ENCODE measurements around the gene NADSYN1. TPM values are rescaled to one million over a fixed set of nuclear protein-coding genes. Genes with fewer than 3 reads are reported as not detected.

NADSYN1 gene
- total RNA-seq, 2 donors from 2014 or later = 133 to 178 TPM

GRCh38 chr11:71501071-71501985 lies 48.3 kb downstream of the NADSYN1 start:
- Histone ChIP-seq H3K9ac (ENCODE audit: low read depth in 2 of 2, low read length in 2 of 2) (no peak overlapping the region), H3K4me1 (no peaks in the 10 kb centered on the region), H3K4me3 (no peak overlapping the region), H3K27me3 (no peaks in the 10 kb centered on the region), H3K9me3 (no peaks in the 10 kb centered on the region), H3K36me3 (peaks cover 21% of the 10 kb centered on the region), H3K27ac (no peak overlapping the region)
- no peak for TF ChIP-seq CTCF (IDR thresholded peaks at IDR 0.05)
- intact Hi-C loops (cut with DNase I) = no loop called here
- no peak for DNase-seq

GRCh38 chr11:71502026-71502425 lies 49.0 kb downstream of the NADSYN1 start:
- Histone ChIP-seq H3K9me3 (no peaks in the 10 kb centered on the region), H3K4me1 (no peaks in the 10 kb centered on the region), H3K27ac (no peak overlapping the region), H3K4me3 (no peak overlapping the region), H3K27me3 (no peaks in the 10 kb centered on the region), H3K36me3 (peaks cover 18% of the 10 kb centered on the region), H3K9ac (ENCODE audit: low read depth in 2 of 2, low read length in 2 of 2) (no peak overlapping the region)
- no peak for DNase-seq
- TF ChIP-seq CTCF (IDR thresholded peaks at IDR 0.05) = no peak
- intact Hi-C loops (cut with DNase I) = no loop called here

GRCh38 chr11:71502871-71503435 lies 50.0 kb downstream of the NADSYN1 start:
- H3K27ac ChIP-seq = no peak overlapping the region

GRCh38 chr11:71504531-71504930 lies 51.5 kb downstream of the NADSYN1 start:
- DNase-seq = no peak
- intact Hi-C loops (cut with DNase I) = no loop called here
- Histone ChIP-seq H3K36me3 (peaks cover 16% of the 10 kb centered on the region), H3K9me3 (no peaks in the 10 kb centered on the region), H3K27me3 (no peaks in the 10 kb centered on the region), H3K9ac (ENCODE audit: low read depth in 2 of 2, low read length in 2 of 2) (no peak overlapping the region), H3K4me1 (no peaks in the 10 kb centered on the region), H3K27ac (no peak overlapping the region), H3K4me3 (no peak overlapping the region)
- TF ChIP-seq CTCF (IDR thresholded peaks at IDR 0.05) = no peak

More at GRCh38 chr11:71502871-71503435, 50.0 kb downstream of the NADSYN1 start:
- no peak for TF ChIP-seq CTCF (IDR thresholded peaks at IDR 0.05)
- no peaks in the 10 kb centered on the region for H3K9me3 ChIP-seq
- intact Hi-C loops (cut with DNase I) = no loop called here
- H3K36me3 ChIP-seq = peaks cover 16% of the 10 kb centered on the region
- H3K4me3 ChIP-seq = no peak overlapping the region
- H3K4me1 ChIP-seq = no peaks in the 10 kb centered on the region
- DNase-seq = no peak
- no peaks in the 10 kb centered on the region for H3K27me3 ChIP-seq
- H3K9ac ChIP-seq (ENCODE audit: low read depth in 2 of 2, low read length in 2 of 2) = no peak overlapping the region

GRCh38 chr11:71505001-71505400 lies 52.0 kb downstream of the NADSYN1 start:
- H3K36me3 ChIP-seq = peaks cover 12% of the 10 kb centered on the region
- no peak overlapping the region for H3K27ac ChIP-seq
- no peaks in the 10 kb centered on the region for H3K4me1 ChIP-seq
- H3K27me3 ChIP-seq = no peaks in the 10 kb centered on the region
- TF ChIP-seq CTCF (IDR thresholded peaks at IDR 0.05) = no peak
- no peak overlapping the region for H3K9ac ChIP-seq (ENCODE audit: low read depth in 2 of 2, low read length in 2 of 2)
- intact Hi-C loops (cut with DNase I) = no loop called here
- H3K9me3 ChIP-seq = no peaks in the 10 kb centered on the region
- H3K4me3 ChIP-seq = no peak overlapping the region
- no peak for DNase-seq
